GM18909 (cell line): Measurements from ENCODE around the gene ZNF534.
"Not testable (repeated sequence)": the region's sequence is repeated elsewhere in the genome, so short reads cannot be mapped to it uniquely, and the experiment has no call there.

Experiments used
- ATAC-seq: cut with Tn5 transposase; IDR thresholded peaks from one replicate; pipeline ENCODE4 v1.9.1; 2021; ENCODE audit warnings: mild to moderate bottlenecking; ENCODE audit not compliant: unreplicated experiment, poor library complexity

Gene ZNF534

GRCh38 chr19:52492994-52493470 lies 64.1 kb downstream of the ZNF534 start:
- no peak for ATAC-seq

- ATAC-seq: no peak
Measured at GRCh38 chr19:52494518-52494917, 65.6 kb downstream of the ZNF534 start.

GRCh38 chr19:52498571-52498970 lies 69.6 kb downstream of the ZNF534 start:
- no peak for ATAC-seq

- not testable (repeated sequence) for ATAC-seq
Measured at GRCh38 chr19:52500474-52500873, 71.5 kb downstream of the ZNF534 start.

- ATAC-seq: not testable (repeated sequence)
Measured at GRCh38 chr19:52500991-52501390, 72.0 kb downstream of the ZNF534 start.
